PC-9 (cell line): ENCODE measurements around the gene TSHR.

Experiments used
- EZH2 ChIP-seq: fragments of 200-600 bp; sonication (generic); IDR thresholded peaks from 2 replicates; pipeline ENCODE4 v1.8.0; 2017; ENCODE audit warnings: antibody characterized with exemption, low read depth
- TF ChIP-seq, protein P1 (sequence below): fragments of 200-600 bp; sonication (generic); conservative IDR thresholded peaks from 2 replicates; pipeline ENCODE4 v1.6.1; 2017; ENCODE audit warnings: mixed run types, antibody characterized with exemption, mild to moderate bottlenecking, moderate library complexity

DNA sequence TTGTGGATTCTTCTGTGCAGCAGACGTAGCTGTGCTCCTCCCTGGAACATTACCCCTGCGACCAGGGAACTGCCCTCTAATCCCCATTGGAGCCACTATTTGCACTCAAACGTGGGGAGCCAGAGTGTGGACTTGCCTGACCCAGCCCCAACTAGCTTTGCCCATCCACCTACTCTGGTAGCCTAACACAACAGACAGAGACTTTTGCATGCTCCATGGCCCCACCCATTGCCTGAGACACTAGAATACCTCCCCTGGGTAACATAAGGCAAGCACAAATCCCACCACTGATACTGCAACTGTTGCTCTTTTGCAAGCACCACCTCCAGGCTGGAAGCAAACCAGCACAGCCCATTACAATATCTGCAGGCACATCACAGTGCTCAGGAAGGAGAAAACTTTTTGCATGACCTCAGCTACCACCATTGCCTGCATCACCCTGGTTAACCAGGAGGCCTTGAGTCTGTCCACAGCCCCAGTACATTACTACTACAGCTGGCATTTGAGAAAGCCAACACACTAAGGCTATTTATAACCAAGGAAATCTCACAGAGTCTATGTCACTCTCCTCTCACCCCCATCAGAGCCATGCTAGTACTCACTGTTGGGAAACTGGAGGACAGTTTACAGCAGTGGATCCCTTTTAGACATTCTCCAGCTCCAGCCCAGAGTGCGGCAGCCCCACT is 28.9 kb upstream of the TSHR start:
- no peak for TF ChIP-seq EZH2
- TF ChIP-seq, protein P1, sequence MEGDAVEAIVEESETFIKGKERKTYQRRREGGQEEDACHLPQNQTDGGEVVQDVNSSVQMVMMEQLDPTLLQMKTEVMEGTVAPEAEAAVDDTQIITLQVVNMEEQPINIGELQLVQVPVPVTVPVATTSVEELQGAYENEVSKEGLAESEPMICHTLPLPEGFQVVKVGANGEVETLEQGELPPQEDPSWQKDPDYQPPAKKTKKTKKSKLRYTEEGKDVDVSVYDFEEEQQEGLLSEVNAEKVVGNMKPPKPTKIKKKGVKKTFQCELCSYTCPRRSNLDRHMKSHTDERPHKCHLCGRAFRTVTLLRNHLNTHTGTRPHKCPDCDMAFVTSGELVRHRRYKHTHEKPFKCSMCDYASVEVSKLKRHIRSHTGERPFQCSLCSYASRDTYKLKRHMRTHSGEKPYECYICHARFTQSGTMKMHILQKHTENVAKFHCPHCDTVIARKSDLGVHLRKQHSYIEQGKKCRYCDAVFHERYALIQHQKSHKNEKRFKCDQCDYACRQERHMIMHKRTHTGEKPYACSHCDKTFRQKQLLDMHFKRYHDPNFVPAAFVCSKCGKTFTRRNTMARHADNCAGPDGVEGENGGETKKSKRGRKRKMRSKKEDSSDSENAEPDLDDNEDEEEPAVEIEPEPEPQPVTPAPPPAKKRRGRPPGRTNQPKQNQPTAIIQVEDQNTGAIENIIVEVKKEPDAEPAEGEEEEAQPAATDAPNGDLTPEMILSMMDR: no peak
